SU-DHL-6 (cell line): ENCODE results near the gene FCHSD2.

Experiments used
- H2AFZ ChIP-seq: fragments of 200-600 bp; sonication (generic); 2 replicates; pipeline ENCODE4 v1.6.1; 2014; ENCODE audit warnings: low read depth, mild to moderate bottlenecking, moderate library complexity, mixed read lengths, antibody characterized with exemption, low read length; ENCODE audit not compliant: severe bottlenecking
- H3F3A ChIP-seq: fragments of 200-600 bp; shearing (Covaris generic); 2 replicates; pipeline ENCODE4 v1.6.0; 2016; ENCODE audit warnings: antibody characterized with exemption, mild to moderate bottlenecking; ENCODE audit not compliant: insufficient read depth
- H3K27ac ChIP-seq: fragments of 200-600 bp; sonication (generic); 2 replicates; pipeline ENCODE4 v1.5.1; 2016; ENCODE audit warnings: low read depth, mild to moderate bottlenecking, low read length, moderate library complexity, mixed read lengths
- H3K27me3 ChIP-seq: fragments of 200-600 bp; sonication (generic), shearing (Covaris generic); 2 replicates; pipeline ENCODE4 v1.6.0; 2014; ENCODE audit warnings: mild to moderate bottlenecking, low read length
- H3K36me3 ChIP-seq: fragments of 200-600 bp; sonication (generic); 2 replicates; pipeline ENCODE4 v1.6.1; 2014; ENCODE audit warnings: mild to moderate bottlenecking, low read length, mixed read lengths
- H3K4me2 ChIP-seq: fragments of 300-600, 200-600 bp; shearing (Covaris generic), sonication (generic); 2 replicates; pipeline ENCODE4 v1.6.0; 2014; ENCODE audit warnings: low read length, low read depth, mild to moderate bottlenecking; ENCODE audit not compliant: poor library complexity, severe bottlenecking
- H3K4me3 ChIP-seq: fragments of 200-600 bp; sonication (generic); 2 replicates; pipeline ENCODE4 v1.5.1; 2014; ENCODE audit warnings: antibody characterized with exemption, low read length, mild to moderate bottlenecking, mixed read lengths; ENCODE audit not compliant: insufficient read depth, poor library complexity, severe bottlenecking
- H3K79me2 ChIP-seq: fragments of 200-600 bp; sonication (generic); 2 replicates; pipeline ENCODE4 v1.6.1; 2014; ENCODE audit warnings: mild to moderate bottlenecking, low read length, moderate library complexity; ENCODE audit not compliant: insufficient read depth
- H3K9ac ChIP-seq: fragments of 200-600 bp; sonication (generic); 2 replicates; pipeline ENCODE4 v1.7.0; 2014; ENCODE audit warnings: mild to moderate bottlenecking, low read length
- H3K9me2 ChIP-seq: fragments of 200-600 bp; sonication (generic); replicated peaks from 2 replicates; pipeline ENCODE4 v1.6.1; 2014; ENCODE audit warnings: low read length; ENCODE audit not compliant: insufficient read depth
- H3K9me3 ChIP-seq: fragments of 200-600 bp; sonication (generic); 2 replicates; pipeline ENCODE4 v1.6.1; 2014; ENCODE audit warnings: low read length, mixed read lengths; ENCODE audit not compliant: insufficient read depth
- H4K20me1 ChIP-seq: fragments of 200-600 bp; sonication (generic); 2 replicates; pipeline ENCODE4 v1.6.1; 2014; ENCODE audit warnings: low read depth, mild to moderate bottlenecking, antibody characterized with exemption, low read length, moderate library complexity, mixed read lengths
- CTCF ChIP-seq: fragments of 200-600 bp; sonication (generic); IDR thresholded peaks from one replicate; pipeline ENCODE4 v1.5.1; 2017; ENCODE audit warnings: antibody characterized with exemption, mild to moderate bottlenecking, low read length, moderate library complexity; ENCODE audit not compliant: insufficient read depth, poor library complexity, severe bottlenecking
- EZH2phosphoT487 ChIP-seq: fragments of 200-600 bp; sonication (generic), shearing (Covaris generic); conservative IDR thresholded peaks from 2 replicates; pipeline ENCODE4 v1.6.1; 2018; ENCODE audit warnings: mild to moderate bottlenecking, antibody characterized with exemption, low read length, moderate library complexity, mixed read lengths

Gene FCHSD2

GRCh38 chr11:72799441-72799840 is 342.7 kb downstream of the FCHSD2 start:
- Histone ChIP-seq H3K4me2 (no peak overlapping the region), H4K20me1 (no peaks in the 10 kb centered on the region), H3K9ac (no peak overlapping the region), H2AFZ (no peak overlapping the region), H3K27ac (no peak overlapping the region), H3F3A (no peaks in the 10 kb centered on the region), H3K36me3 (no peaks in the 10 kb centered on the region), H3K79me2 (no peaks in the 10 kb centered on the region), H3K4me3 (no peak overlapping the region), H3K9me3 (no peaks in the 10 kb centered on the region), H3K9me2 (no peaks in the 10 kb centered on the region), H3K27me3 (no peaks in the 10 kb centered on the region)
- no peak for TF ChIP-seq CTCF
- TF ChIP-seq EZH2phosphoT487 = no peak

- no peak overlapping the region for H2AFZ ChIP-seq
- H3K4me3 ChIP-seq = no peak overlapping the region
- H3F3A ChIP-seq = no peaks in the 10 kb centered on the region
- H3K9ac ChIP-seq = no peak overlapping the region
- H3K36me3 ChIP-seq = no peaks in the 10 kb centered on the region
- TF ChIP-seq EZH2phosphoT487 = no peak
- no peak for TF ChIP-seq CTCF
- H4K20me1 ChIP-seq = no peaks in the 10 kb centered on the region
- H3K9me2 ChIP-seq = no peaks in the 10 kb centered on the region
- H3K4me2 ChIP-seq = no peak overlapping the region
- H3K27ac ChIP-seq = no peak overlapping the region
- no peaks in the 10 kb centered on the region for H3K27me3 ChIP-seq
- no peaks in the 10 kb centered on the region for H3K9me3 ChIP-seq
- no peaks in the 10 kb centered on the region for H3K79me2 ChIP-seq
Observed at GRCh38 chr11:72798361-72798760, 343.8 kb downstream of the FCHSD2 start.

GRCh38 chr11:72793425-72794367 is 348.4 kb downstream of the FCHSD2 start, which contains the start of gene STARD10:
STARD10 (minus strand) TSS chr11:72794047; CDS start chr11:72781181, 12,866 bp downstream.
- Histone ChIP-seq H4K20me1 (no peaks in the 10 kb centered on the region), H3K4me3 (peak within 1 kb of the TSS; percentile 66), H3K27ac (peak within 1 kb of the TSS; percentile 40), H3K4me2 (peak within 1 kb of the TSS; percentile 69), H3K9ac (peak within 1 kb of the TSS; percentile 61), H3K79me2 (no peaks in the 10 kb centered on the region), H3K9me3 (no peaks in the 10 kb centered on the region), H3K27me3 (no peaks in the 10 kb centered on the region), H3F3A (no peaks in the 10 kb centered on the region), H2AFZ (peak within 1 kb of the TSS; percentile 85), H3K9me2 (no peaks in the 10 kb centered on the region), H3K36me3 (no peaks in the 10 kb centered on the region)
- TF ChIP-seq EZH2phosphoT487 (no peak), CTCF (peak; percentile 98)
